ENCODE measurements around the gene TMC1.
"Not testable (repeated sequence)": the region's sequence is repeated elsewhere in the genome, so short reads cannot be mapped to it uniquely, and the experiment has no call there.

The TMC1 gene

DNA sequence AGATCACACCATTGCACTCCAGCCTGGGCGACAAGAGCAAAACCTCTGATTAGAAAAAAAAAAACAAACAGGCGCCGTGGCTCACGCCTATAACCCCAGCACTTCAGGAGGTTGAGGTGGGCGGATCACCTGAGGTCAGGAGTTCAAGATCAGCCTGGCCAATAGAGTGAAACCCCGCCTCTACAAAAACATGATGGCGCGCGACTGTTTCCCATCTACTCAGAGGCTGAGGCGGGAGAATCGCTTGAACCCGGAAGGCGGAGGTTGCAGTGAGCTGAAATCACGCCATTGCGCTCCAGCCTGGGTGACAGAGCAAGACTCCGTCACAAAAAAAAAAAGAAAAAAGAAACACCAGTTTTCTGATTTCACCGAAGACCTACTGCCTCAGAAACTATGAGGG is at the start of gene TMC1:
Gene TMC1 (plus strand): TSS at position 193 of the 400 bp plus-strand sequence. CDS start 127,041 bp downstream, outside the sequence.
- DNase-seq = not testable (repeated sequence)

DNA sequence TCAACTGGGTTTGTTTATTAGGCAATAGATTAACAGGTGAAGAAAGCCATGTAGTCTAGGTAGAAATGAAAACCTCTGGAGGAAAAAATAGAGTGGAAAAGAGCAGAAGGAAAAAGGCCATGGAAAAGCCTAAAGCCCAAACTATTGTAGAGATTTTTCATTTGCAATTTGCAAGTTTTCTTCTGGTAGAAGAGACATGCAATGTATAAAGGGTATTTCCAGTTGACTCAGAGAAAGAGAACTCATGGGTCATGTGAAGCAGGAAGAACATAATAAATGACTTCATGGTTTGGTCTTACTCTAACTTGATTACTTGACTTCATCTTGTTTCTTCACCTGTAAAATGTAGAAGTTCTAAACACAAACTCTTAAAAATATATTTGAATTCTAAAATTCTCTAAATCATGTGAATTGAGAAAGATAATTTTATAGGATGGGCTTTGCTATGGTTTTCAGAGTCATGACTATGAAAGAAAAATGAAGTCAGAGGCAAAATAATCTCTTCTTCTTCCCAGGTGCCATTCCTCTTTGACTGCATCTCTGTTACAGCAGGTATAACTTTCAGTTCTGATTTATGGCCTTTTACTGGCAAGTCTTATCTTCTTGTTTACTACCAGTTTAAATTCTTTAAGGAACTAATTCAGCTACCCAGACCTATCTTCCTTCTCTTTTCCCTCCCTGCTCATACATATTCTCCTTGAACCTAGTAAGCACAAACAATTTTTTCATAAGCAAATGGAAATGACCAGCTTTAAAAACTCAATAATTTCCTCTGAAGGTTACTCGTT is 47.7 kb upstream of the TMC1 start:
- DNase-seq = peak; percentile 70 to 94 (median 92)

- DNase-seq = peak in 1 of 3 donors; percentile 23
These were observed 46.7 kb upstream of the TMC1 start for GRCh38 chr9:72474676-72475075.

- no peak for DNase-seq
These were observed 45.3 kb upstream of the TMC1 start for GRCh38 chr9:72476100-72476499.

DNA sequence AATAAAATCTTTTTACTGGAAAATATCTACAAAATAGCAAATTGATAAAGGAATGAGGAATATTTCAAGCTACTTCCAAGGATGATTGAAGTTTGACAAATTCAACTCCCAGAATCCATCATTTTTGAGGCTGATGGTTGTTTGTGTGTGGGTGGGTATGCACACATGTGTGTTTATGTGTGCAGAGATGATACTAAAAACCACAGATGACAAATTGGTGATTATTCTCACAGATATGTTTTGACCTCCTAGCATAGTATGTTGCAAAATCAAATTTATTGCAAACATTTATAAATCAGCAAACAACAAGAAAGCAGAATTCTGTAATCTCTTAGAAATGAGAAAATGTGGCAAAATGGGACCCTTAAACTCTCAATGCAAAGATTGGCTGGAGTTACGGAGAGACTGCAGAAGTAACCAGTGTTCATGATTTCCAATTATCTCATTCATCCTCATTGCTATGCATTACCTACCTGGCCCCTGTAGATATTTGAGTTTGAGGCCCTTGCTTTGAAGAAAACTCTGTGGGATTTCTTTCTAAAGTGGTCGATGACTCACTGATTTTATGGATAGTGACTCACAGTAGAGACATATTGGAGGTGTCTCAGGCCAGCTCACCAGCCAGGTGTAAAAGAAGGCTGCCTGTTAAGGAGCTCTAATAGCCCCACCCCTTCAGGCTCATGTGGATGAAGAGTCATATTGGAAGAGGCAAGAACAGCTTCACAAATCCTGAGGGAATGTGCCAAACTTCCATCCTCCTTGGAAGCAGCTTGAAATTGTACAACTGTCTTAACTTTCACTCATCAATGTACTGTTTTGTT is 44.6 kb upstream of the TMC1 start:
- peak in 2 of 3 donors; percentile 11 to 33 for DNase-seq

DNA sequence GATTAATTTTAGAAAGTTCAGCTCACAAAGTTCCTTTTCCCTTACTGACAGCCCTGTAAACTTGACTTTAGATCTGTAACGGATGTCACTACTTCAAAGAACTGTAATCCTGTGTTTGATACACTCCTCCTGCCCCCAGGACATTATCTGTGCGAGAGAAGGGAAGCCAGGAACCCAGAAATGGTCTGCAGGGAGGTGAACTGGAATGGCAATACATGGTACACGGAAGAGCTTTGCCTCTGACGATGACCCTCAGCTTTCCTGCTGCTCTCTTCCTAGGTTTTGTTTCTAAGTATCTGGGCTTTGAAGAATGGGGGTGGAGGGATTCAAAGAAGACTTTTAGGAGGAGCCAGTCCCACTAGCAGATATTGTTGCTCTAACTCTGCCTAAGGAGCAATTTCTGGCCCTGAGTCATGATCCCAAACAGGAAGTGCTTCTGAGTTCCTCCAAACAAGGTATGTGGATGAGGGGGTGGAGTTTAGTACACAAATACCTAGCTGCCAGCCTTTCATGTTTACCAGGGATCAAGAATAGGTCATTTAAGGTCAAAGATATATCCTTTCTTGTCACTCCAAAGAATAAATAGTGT is 43.4 kb upstream of the TMC1 start:
- peak; percentile 64 to 70 (median 67) for DNase-seq

DNA sequence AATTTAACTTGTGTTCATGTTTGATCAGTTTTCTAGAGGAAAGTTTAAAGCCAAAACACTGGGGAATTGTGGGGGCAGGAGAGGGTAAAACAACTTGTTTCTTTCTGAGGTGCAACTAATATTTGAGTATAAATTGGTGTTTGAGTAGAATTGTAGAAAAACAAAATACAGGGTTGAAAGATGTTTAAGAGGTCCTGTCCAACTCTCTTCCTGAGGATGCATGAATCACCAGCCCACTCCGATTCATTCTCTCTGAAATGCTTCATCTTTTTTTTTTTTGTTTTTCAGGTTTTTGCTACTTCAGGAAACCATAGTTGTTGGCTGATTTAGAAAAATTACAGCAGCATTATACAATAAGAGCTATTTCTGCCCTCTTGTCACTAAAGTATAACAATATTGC is 42.4 kb upstream of the TMC1 start:
- DNase-seq = no peak

DNA sequence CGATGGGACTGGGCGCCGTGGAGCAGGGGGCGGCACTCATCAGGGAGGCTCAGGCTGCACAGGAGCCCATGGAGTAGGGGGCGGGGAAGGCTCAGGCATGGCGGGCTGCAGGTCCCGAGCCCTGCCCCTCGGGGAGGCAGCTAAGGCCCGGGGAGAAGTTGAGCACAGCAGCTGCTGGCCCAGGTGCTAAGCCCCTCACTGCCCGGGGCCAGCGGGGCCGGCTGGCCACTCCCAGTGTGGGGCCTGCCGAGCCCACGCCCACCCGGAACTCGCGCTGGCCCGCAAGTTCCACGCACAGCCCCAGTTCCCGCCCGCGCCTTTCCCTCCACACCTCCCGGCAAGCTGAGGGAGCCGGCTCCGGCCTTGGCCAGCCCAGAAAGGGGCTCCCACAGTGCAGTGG is 41.1 kb upstream of the TMC1 start:
- DNase-seq = not testable (repeated sequence)

GRCh38 chr9:72480921-72481320 is 40.5 kb upstream of the TMC1 start:
- DNase-seq = no peak

DNA sequence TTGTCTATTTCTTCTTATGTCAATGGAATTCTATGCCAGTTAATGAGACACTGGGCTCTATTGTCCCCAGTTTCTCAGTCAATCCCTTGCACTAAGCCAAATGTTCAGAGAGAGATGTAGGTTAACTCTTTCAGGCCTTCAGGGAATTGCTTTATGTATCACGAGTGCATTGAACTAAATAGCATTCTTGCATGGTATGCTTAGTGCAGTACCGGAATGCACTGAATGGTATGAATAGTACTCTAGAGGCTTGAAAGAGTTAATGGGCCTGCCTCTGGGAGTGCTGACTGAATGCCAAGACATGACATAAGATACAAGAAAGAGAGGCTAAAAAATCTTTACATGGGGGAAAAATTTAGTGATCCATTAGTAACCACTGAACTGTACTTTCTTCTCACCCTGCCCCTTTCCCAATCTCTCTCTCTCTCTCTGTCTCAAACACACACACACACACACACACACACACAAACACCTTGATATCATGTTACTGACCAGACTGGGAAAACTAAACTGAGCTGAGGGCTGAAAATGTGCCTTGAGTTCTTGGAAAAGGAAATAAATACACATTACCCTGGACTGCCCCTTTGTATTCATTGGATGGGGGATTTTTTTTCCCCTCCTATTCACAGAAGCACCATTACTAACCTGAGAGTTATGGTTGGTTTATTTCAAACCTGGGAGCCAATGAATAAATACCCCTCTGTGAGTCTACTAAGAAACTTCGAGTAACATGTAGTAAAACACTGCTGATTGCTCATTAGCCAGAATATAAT is 35.4 kb upstream of the TMC1 start:
- no peak for DNase-seq

GRCh38 chr9:72486594-72486955 is 34.8 kb upstream of the TMC1 start:
- DNase-seq = no peak

GRCh38 chr9:72487665-72488064 is 33.7 kb upstream of the TMC1 start:
- DNase-seq = not testable (repeated sequence)

DNA sequence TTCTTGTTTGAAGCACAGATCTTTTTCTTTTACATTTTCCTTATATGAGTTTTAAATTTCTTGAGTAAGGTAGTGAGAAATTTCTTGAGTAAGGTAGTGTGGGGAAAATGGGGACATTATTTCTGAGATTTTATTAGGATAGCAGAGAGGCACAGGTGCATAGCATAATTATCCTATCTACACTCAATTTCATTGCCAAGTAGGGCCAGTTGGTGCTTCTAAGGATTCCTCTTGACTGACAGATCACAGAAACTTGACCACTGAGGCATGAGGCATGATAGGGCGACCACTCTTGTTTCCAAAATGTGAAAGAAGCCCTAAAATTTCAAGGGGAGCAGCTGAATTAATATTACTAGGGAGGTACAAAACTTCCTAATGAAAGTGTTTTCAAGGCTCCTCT is 31.4 kb upstream of the TMC1 start:
- no peak for DNase-seq

DNA sequence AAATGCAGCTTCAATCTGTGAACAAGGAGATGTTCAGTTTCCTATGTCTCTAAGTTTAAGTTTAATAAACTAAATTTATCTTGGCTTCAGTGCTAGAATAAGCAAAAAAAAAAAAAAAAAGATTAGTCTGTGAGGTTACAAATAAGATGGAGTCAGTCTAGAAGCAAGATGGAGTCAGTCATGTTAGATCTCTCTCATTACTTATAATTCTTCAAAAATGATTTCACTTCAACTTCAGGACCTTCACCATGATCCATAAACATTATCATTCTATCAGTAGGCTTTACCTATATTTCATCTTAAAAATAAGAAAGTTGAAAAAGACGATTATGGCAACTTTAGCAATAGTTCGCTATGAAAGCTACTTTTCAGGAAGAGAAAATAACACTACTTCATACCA is 30.2 kb upstream of the TMC1 start:
- no peak for DNase-seq

GRCh38 chr9:72494051-72494450 is 27.4 kb upstream of the TMC1 start:
- DNase-seq = no peak

DNA sequence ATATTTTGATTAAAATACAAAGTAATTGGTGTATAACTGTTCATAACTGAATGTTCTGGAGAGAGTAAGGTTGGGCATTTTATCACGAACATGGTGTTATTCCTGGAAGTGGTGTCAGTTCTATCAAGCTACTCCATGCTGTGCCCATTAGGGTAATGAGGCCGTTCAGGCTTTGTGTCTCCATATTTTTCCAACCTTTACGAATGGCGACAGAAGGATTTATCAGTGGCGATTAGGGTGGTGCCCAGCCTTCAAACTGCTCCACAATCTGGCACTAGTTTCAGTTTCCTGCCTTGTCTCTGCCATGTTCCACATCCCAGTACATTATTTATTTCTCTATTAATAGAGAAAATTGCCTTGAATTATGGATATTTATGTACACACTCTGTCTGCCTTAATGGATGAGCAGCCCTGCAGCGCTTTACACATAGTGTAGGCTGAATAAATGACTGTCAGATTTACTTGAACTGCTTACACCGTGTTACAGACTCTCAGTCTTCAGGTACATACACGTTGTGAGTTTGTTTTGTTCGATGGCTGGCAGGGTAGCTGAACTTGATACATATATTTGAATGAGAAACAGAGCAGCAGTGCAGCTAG is 23.9 kb upstream of the TMC1 start:
- no peak for DNase-seq

GRCh38 chr9:72506615-72507014 is 14.8 kb upstream of the TMC1 start:
- DNase-seq = peak in 2 of 3 donors; percentile 5 to 14

DNA sequence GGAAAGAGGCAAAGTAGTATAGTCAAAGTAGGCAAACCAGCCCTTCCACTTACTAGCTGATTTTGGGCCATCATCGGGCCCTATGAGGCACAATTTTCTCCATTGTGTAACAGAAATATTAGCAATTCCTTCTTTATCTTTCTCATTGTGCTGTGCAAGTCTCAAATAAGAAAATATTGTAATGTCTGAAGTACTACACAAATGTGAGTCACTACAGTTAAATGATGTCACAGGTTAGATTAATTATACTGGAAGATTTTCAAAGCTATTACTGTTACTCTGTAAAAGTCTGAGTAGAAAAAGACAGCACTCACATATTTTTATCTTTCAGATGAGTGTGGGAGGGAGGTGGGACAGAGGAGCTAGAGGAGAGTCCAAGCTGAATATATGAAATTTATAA is 12.4 kb upstream of the TMC1 start:
- peak in 2 of 3 donors; percentile 48 to 56 for DNase-seq

GRCh38 chr9:72509635-72510034 is 11.8 kb upstream of the TMC1 start:
- DNase-seq = peak; percentile 22 to 61 (median 57)

DNA sequence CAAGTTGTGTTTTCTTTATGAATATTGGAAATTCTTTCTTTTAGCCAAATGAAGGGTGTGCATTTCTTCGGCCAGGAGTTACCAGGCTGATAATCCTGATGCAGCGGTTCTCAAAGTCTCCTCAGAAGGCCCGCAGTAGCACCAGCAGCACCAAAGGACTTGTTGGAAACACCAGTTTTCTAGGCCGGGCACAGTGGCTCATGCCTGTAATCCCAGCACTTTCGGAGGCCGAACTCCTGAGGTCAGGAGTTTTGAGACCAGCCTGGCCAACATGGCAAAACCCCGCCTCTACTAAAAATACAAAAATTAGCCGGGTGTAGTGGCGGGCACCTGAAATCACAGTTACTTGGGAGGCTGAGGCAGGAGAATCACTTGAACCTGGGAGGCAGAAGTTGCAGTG is 397 bp upstream of the TMC1 start:
- not testable (repeated sequence) for DNase-seq

GRCh38 chr9:72524820-72525540 is 3.6 kb downstream of the TMC1 start:
- DNase-seq = peak; percentile 90 to 98 (median 93)
